Spleen (tissue), 11 donors: ENCODE data around the gene TMEM131L. TPM values are rescaled to one million over a fixed set of nuclear protein-coding genes. Genes with fewer than 3 reads are reported as not detected.

ENCODE experiments used
- DNase-seq: peaks from one replicate; pipeline ENCODE4 v3.0.0-alpha.2; 2020
- H3K27ac ChIP-seq, 8 donors: fragments of 200-600 bp; sonication (generic) in 7 of 8; 1 replicate in 4 of 8; 2 replicates in 4 of 8; pipeline versions ENCODE4 v1.5.0 to v1.8.0; 2016 to 2021; ENCODE audit warnings: inconsistent platforms in 4 of 8, mild to moderate bottlenecking in 4 of 8, moderate library complexity in 1 of 8
- H3K27me3 ChIP-seq, 7 donors: fragments of 200-600 bp; sonication (generic) in 6 of 7; replicated peaks in 1 of 7; 1 replicate in 4 of 7; 2 replicates in 3 of 7; pipeline versions ENCODE4 v1.5.0 to v1.8.0; 2016 to 2021; ENCODE audit warnings: inconsistent platforms in 3 of 7, mild to moderate bottlenecking in 1 of 7
- H3K36me3 ChIP-seq, 6 donors: fragments of 200-600 bp; sonication (generic) in 5 of 6; 1 replicate in 4 of 6; 2 replicates in 2 of 6; pipeline versions ENCODE4 v1.5.0 to v1.8.0; 2016 to 2021; ENCODE audit warnings: inconsistent platforms in 2 of 6
- H3K4me1 ChIP-seq, 6 donors: fragments of 200-600 bp; sonication (generic) in 5 of 6; 1 replicate in 3 of 6; 2 replicates in 3 of 6; pipeline versions ENCODE4 v1.5.0 to v1.8.0; 2016 to 2021; ENCODE audit warnings: inconsistent platforms in 3 of 6
- H3K4me3 ChIP-seq, 8 donors: fragments of 200-600 bp; sonication (generic) in 7 of 8; 1 replicate in 4 of 8; 2 replicates in 4 of 8; pipeline versions ENCODE4 v1.5.0 to v1.8.0; 2016 to 2021; ENCODE audit warnings: inconsistent platforms in 4 of 8, mild to moderate bottlenecking in 4 of 8, moderate library complexity in 2 of 8
- H3K9me3 ChIP-seq, 8 donors: fragments of 200-600 bp; sonication (generic) in 7 of 8; 1 replicate in 4 of 8; 2 replicates in 4 of 8; pipeline versions ENCODE4 v1.5.0 to v1.8.0; 2016 to 2021; ENCODE audit warnings: inconsistent platforms in 4 of 8
- POLR2A ChIP-seq, 3 donors: fragments of 450-650 bp; IDR thresholded peaks; one replicate each; pipeline ENCODE4 v1.5.1; 2017; ENCODE audit warnings: antibody characterized with exemption in 3 of 3, mild to moderate bottlenecking in 1 of 3
- POLR2AphosphoS5 ChIP-seq, 3 donors: sonication (generic); formaldehyde crosslinking; IDR thresholded peaks; one replicate each; pipeline ENCODE4 v1.5.1; 2017; ENCODE audit warnings: antibody characterized with exemption in 3 of 3
- WGBS, 5 donors: extraction: QIAGEN DNeasy Blood & Tissue Kit in 3 of 5; methylation state at CpG; one replicate each; pipeline versions ENCODE4 v1.1.5 to v1.1.7; 2013 to 2018; 5-methylcytosine and 5-hydroxymethylcytosine counted together
- intact Hi-C: fragments of 100-400 bp; cut with DNase I; formaldehyde crosslinking; loops from one replicate; pipeline ENCODE4 v1.15.0; 2023; ENCODE audit warnings: low total_unique reads
- polyA plus RNA-seq, 3 donors: library from polyadenylated mRNA; stranded (reverse); fragments of 200-250 nt; gene quantifications; one replicate each; pipeline ENCODE4 v1.2.1, GENCODE V29; 2013
- total RNA-seq, 7 donors: library from RNA; depleted of rRNA in 3 of 7; stranded (reverse); fragments of >200 nt in 3 of 7; fragmentation: NEBNext Ultra II Directional in 4 of 7; extraction: Animal tissue kit (Norgen Biotek cat#: 25700) in 4 of 7; gene quantifications; one replicate each; pipeline versions ENCODE4 v1.1.0 to v1.2.1, GENCODE V29; 2016 to 2021
- TF ChIP-seq, protein P1 (sequence below), 11 experiments: fragments of 200-600 bp in 7 of 11; fragments of 450-650 bp in 4 of 11; sonication (generic) in 4 of 11; IDR thresholded peaks in 8 of 11; conservative IDR thresholded peaks in 3 of 11; 1 replicate in 7 of 11; 2 replicates in 4 of 11; pipeline versions ENCODE4 v1.4.0 to v1.8.0; 2016 to 2021; ENCODE audit warnings: antibody characterized with exemption in 11 of 11, inconsistent platforms in 4 of 11, mild to moderate bottlenecking in 1 of 11
- donor health status: healthy with polysubstance abuse.
- donor health status: DM: no; HTN: no; CAD: no; lungs with moderate emphysema.
- donor health status: DM: no; HTN: no; CAD: no.
- donor health status: Bipolar disorder and iron deficiency.
- donor health status: healthy.
- donor health status: DM: no; HTN: no; CAD: no.
- donor health status: DM: yes; HTN: yes; CAD: no.

Gene TMEM131L
- total and polyA plus RNA-seq, 10 donors = 20.9 to 105 (median 80.1) TPM

- 82 to 91% (median 88%) methylated on average over 5 of the region's 5 CpGs for WGBS, 5 donors
- Histone ChIP-seq H3K9me3 (no peaks in the 10 kb centered on the region), H3K4me3 (no peak overlapping the region), H3K36me3 (no peaks in the 10 kb centered on the region), H3K27me3 (no peaks in the 10 kb centered on the region), H3K4me1 (peaks cover 0 to 25% (median 4%) of the 10 kb centered on the region in 6 donors), H3K27ac (peak overlapping the region in 5 of 8 donors; percentile 12 to 24 (median 20))
- TF ChIP-seq POLR2AphosphoS5 (IDR thresholded peaks at IDR 0.05) = no peak
- no peak for TF ChIP-seq POLR2A (IDR thresholded peaks at IDR 0.05)
- TF ChIP-seq, protein P1, sequence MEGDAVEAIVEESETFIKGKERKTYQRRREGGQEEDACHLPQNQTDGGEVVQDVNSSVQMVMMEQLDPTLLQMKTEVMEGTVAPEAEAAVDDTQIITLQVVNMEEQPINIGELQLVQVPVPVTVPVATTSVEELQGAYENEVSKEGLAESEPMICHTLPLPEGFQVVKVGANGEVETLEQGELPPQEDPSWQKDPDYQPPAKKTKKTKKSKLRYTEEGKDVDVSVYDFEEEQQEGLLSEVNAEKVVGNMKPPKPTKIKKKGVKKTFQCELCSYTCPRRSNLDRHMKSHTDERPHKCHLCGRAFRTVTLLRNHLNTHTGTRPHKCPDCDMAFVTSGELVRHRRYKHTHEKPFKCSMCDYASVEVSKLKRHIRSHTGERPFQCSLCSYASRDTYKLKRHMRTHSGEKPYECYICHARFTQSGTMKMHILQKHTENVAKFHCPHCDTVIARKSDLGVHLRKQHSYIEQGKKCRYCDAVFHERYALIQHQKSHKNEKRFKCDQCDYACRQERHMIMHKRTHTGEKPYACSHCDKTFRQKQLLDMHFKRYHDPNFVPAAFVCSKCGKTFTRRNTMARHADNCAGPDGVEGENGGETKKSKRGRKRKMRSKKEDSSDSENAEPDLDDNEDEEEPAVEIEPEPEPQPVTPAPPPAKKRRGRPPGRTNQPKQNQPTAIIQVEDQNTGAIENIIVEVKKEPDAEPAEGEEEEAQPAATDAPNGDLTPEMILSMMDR (IDR thresholded peaks at IDR 0.05 in 8 of 11, conservative IDR thresholded peaks at IDR 0.05 in 3 of 11) = no peak
- intact Hi-C loops = no loop called here
- DNase-seq = no peak
Observed at GRCh38 chr4:153419029-153419428, 47.1 kb upstream of the TMEM131L start.

GRCh38 chr4:153419673-153420278, 46.4 kb upstream of the TMEM131L start:
- Histone ChIP-seq H3K27ac (peak overlapping the region in 3 of 8 donors; percentile 20 to 24 (median 23)), H3K27me3 (no peaks in the 10 kb centered on the region), H3K9me3 (no peaks in the 10 kb centered on the region), H3K4me3 (no peak overlapping the region), H3K4me1 (peaks cover 0 to 25% (median 4%) of the 10 kb centered on the region in 6 donors), H3K36me3 (no peaks in the 10 kb centered on the region)
- no peak for DNase-seq
- intact Hi-C loops = no loop called here
- WGBS, 5 donors = 55 to 73% (median 66%) methylated on average over 9 of the region's 9 CpGs
- TF ChIP-seq POLR2A (IDR thresholded peaks at IDR 0.05) (no peak), POLR2AphosphoS5 (IDR thresholded peaks at IDR 0.05) (no peak)
- TF ChIP-seq, protein P1 (IDR thresholded peaks at IDR 0.05 in 8 of 11, conservative IDR thresholded peaks at IDR 0.05 in 3 of 11) = no peak

GRCh38 chr4:153420361-153420760, 45.8 kb upstream of the TMEM131L start:
- TF ChIP-seq POLR2AphosphoS5 (IDR thresholded peaks at IDR 0.05) (no peak), POLR2A (IDR thresholded peaks at IDR 0.05) (no peak)
- TF ChIP-seq, protein P1 (IDR thresholded peaks at IDR 0.05 in 8 of 11, conservative IDR thresholded peaks at IDR 0.05 in 3 of 11) = no peak
- peaks cover 0 to 31% (median 4%) of the 10 kb centered on the region in 6 donors for H3K4me1 ChIP-seq
- H3K36me3 ChIP-seq = no peaks in the 10 kb centered on the region
- 84 to 96% (median 94%) methylated on average over 2 of the region's 2 CpGs for WGBS, 5 donors
- no peak for DNase-seq
- no peak overlapping the region for H3K27ac ChIP-seq
- no peaks in the 10 kb centered on the region for H3K27me3 ChIP-seq
- intact Hi-C loops = no loop called here
- H3K4me3 ChIP-seq = no peak overlapping the region
- H3K9me3 ChIP-seq = no peaks in the 10 kb centered on the region

- H3K36me3 ChIP-seq = no peaks in the 10 kb centered on the region
- H3K27me3 ChIP-seq = no peaks in the 10 kb centered on the region
- 70 to 91% (median 79%) methylated on average over 3 of the region's 3 CpGs for WGBS, 5 donors
- peaks cover 0 to 46% (median 17%) of the 10 kb centered on the region in 6 donors for H3K4me1 ChIP-seq
- no peak overlapping the region for H3K27ac ChIP-seq
- no peak for DNase-seq
- H3K4me3 ChIP-seq = no peak overlapping the region
- intact Hi-C loops = no loop called here
- no peak for TF ChIP-seq POLR2A (IDR thresholded peaks at IDR 0.05)
- TF ChIP-seq POLR2AphosphoS5 (IDR thresholded peaks at IDR 0.05) = no peak
- TF ChIP-seq, protein P1 (IDR thresholded peaks at IDR 0.05 in 8 of 11, conservative IDR thresholded peaks at IDR 0.05 in 3 of 11) = no peak
- no peaks in the 10 kb centered on the region for H3K9me3 ChIP-seq
Observed at GRCh38 chr4:153421941-153422340, 44.2 kb upstream of the TMEM131L start.
